ENCODE results near the gene SLC9B1.
"Not testable (repeated sequence)": the region's sequence is repeated elsewhere in the genome, so short reads cannot be mapped to it uniquely, and the experiment has no call there.

SLC9B1 gene

GRCh38 chr4:103011378-103012025, 8.0 kb downstream of the SLC9B1 start:
- no peak for FAIRE-seq

GRCh38 chr4:103010804-103011203, 8.7 kb downstream of the SLC9B1 start:
- no peak for FAIRE-seq

- peak; percentile 91 for FAIRE-seq
Measured at GRCh38 chr4:103008875-103009729, 10.4 kb downstream of the SLC9B1 start.

GRCh38 chr4:103002551-103002950, 17.0 kb downstream of the SLC9B1 start:
- FAIRE-seq = no peak

- no peak for FAIRE-seq
Measured at GRCh38 chr4:102994803-102995202, 24.7 kb downstream of the SLC9B1 start.

GRCh38 chr4:102993985-102994384, 25.5 kb downstream of the SLC9B1 start:
- FAIRE-seq = not testable (repeated sequence)

GRCh38 chr4:102988429-102989020, 31.0 kb downstream of the SLC9B1 start:
- no peak for FAIRE-seq

GRCh38 chr4:102981005-102981404, 38.5 kb downstream of the SLC9B1 start:
- no peak for FAIRE-seq

- FAIRE-seq = not testable (repeated sequence)
Measured at GRCh38 chr4:102961813-102962212, 57.7 kb downstream of the SLC9B1 start.

- no peak for FAIRE-seq
Measured at GRCh38 chr4:102959496-102959895, 60.0 kb downstream of the SLC9B1 start.

GRCh38 chr4:102945066-102945465, 74.4 kb downstream of the SLC9B1 start:
- no peak for FAIRE-seq

GRCh38 chr4:102938063-102938462, 81.4 kb downstream of the SLC9B1 start:
- not testable (repeated sequence) for FAIRE-seq

- FAIRE-seq = no peak
Measured at GRCh38 chr4:102935716-102936115, 83.8 kb downstream of the SLC9B1 start.

- not testable (repeated sequence) for FAIRE-seq
Measured at GRCh38 chr4:102919697-102920096, 99.8 kb downstream of the SLC9B1 start.

- FAIRE-seq = no peak
Measured at GRCh38 chr4:102918859-102919258, 100.6 kb downstream of the SLC9B1 start.

GRCh38 chr4:102901804-102902203, 117.7 kb downstream of the SLC9B1 start:
- FAIRE-seq = no peak

- FAIRE-seq = not testable (repeated sequence)
Measured at GRCh38 chr4:102897610-102898009, 121.9 kb downstream of the SLC9B1 start.

GRCh38 chr4:102896547-102896946, 123.0 kb downstream of the SLC9B1 start:
- not testable (repeated sequence) for FAIRE-seq

GRCh38 chr4:102889866-102890265, 129.6 kb downstream of the SLC9B1 start:
- FAIRE-seq = not testable (repeated sequence)

- not testable (repeated sequence) for FAIRE-seq
Measured at GRCh38 chr4:102888570-102888969, 130.9 kb downstream of the SLC9B1 start.

GRCh38 chr4:102883278-102883677, 136.2 kb downstream of the SLC9B1 start:
- no peak for FAIRE-seq

- no peak for FAIRE-seq
Measured at GRCh38 chr4:102881343-102881742, 138.2 kb downstream of the SLC9B1 start.

GRCh38 chr4:102878901-102879300, 140.6 kb downstream of the SLC9B1 start:
- no peak for FAIRE-seq

GRCh38 chr4:102878349-102878748, 141.2 kb downstream of the SLC9B1 start:
- not testable (repeated sequence) for FAIRE-seq

Measured in endometrium (tissue), 2 donors.